ENCODE results near the gene PCDHGC4. TPM values are rescaled to one million over a fixed set of nuclear protein-coding genes. Genes with fewer than 3 reads are reported as not detected.

PCDHGC4 gene
- total RNA-seq, 4 donors from 2014 or later, result 1.8 to 26.5 (median 2.7) TPM

DNA sequence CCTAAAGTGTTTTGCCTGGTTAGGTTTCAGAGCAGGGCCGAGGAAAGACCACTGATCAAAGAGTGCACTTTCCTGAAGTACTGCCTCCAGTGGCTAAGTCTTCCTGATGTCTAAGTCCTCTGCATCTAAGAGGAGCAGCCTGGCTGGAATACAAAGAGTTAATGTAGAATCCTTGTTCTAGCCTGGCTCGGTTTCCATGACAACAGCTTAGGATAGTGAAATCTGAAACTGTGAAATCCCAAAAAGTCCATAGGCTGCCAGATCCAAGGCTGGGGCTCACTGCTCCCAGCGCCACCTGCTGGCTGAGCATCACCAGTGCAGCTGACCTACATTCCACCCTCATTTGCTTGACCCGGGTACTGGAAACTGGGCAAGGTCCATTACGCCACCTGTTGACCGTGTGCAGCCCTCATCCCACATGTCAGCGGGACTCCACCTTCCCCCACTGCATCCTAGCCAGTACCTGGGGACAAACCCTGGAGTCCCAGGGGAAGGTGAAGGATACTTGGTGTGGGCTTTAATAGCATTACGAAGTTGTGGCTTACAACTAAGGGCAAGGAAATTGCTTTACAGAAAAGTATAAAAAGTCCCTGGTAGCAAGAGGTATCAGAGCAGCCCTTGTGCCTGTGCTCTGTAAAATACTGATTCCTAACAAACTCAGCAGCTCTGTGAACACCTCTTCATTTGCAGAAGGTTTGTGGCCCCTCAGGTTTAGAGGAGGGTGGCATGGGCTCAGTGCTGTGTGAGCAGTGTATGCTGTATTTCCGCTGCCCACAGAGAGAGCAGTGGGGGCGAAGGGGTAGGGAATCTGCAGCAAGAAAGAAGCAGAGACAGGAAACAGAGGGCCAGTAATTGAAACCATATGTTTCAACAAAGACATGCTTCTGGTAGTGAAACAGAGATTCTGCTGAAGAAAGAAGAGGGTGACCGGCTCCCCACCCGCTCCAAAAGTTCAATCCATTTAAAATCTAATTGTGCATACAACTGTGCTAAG lies 40.1 kb downstream of the PCDHGC4 start:
- in situ Hi-C loops (cut with MboI; ENCODE audit: low pct_ligation_motif_present in 1 of 4, low pct_unique_long_range_greater_than_20kb in 1 of 4, low sequenced_read_pairs in 3 of 4) (no loop called here), intact Hi-C loops (cut with DNase I; ENCODE audit: low total_unique reads) (loop anchor here (10.0 kb wide), 1 partner anchor 120 kb away; the partner anchor contains the start of genes PCDHGA9 and PCDHGB6)
- peaks cover 13 to 69% (median 29%) of the 10 kb centered on the region in 4 donors for H3K4me1 ChIP-seq
- H3K9me3 ChIP-seq, result no peaks in the 10 kb centered on the region
- 27 to 66% methylated on average over 3 to 12 of the region's 12 CpGs for WGBS, 2 donors (ENCODE audit: low coverage in 1 of 2)
- H3K4me3 ChIP-seq, result no peak overlapping the region
- H3K27me3 ChIP-seq, result no peaks in the 10 kb centered on the region
- peaks cover 0 to 18% (median 0%) of the 10 kb centered on the region in 4 donors for H3K36me3 ChIP-seq
- H3K27ac ChIP-seq, result peak overlapping the region; percentile 58 to 76 (median 64)
- DNase-seq, result peak; percentile 87
- TF ChIP-seq CTCF (IDR thresholded peaks at IDR 0.05) (peak; percentile 97 to 99 (median 99)), EP300 (IDR thresholded peaks at IDR 0.05; ENCODE audit: low read depth) (no peak), POLR2AphosphoS5 (IDR thresholded peaks at IDR 0.05) (peak; percentile 51 to 84 (median 61)), POLR2A (IDR thresholded peaks at IDR 0.05) (no peak)

DNA sequence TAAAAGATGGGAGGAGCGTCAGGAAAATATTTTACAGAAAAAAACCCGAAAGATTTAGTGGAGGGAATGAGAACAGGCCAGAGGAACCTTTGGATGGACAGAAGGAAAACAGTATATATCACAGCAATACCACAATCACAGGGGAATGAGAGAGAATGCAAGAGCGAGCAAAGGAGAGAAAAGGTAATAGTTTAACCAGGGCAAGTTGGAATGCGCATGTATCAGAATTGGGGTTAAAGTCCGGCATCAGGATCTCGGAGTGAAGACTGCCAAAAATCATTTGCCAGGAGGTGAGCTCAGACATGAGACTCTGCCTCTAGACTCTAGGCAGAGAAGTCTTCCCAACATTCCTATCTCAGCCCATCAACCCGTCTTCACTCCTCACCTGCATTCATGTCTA lies 40.8 kb downstream of the PCDHGC4 start:
- intact Hi-C loops (cut with DNase I; ENCODE audit: low total_unique reads), result loop anchor here (10.0 kb wide), 1 partner anchor 121 kb away; the partner anchor contains the start of genes PCDHGA9 and PCDHGB6
- Histone ChIP-seq H3K9me3 (no peaks in the 10 kb centered on the region), H3K4me1 (peaks cover 13 to 62% (median 27%) of the 10 kb centered on the region in 4 donors), H3K4me3 (no peak overlapping the region), H3K36me3 (peaks cover 0 to 18% (median 0%) of the 10 kb centered on the region in 4 donors), H3K27ac (peak overlapping the region; percentile 58 to 76 (median 64)), H3K27me3 (no peaks in the 10 kb centered on the region)
- 43 to 46% methylated on average over 7 of the region's 7 CpGs for WGBS, 2 donors (ENCODE audit: low coverage in 1 of 2)
- DNase-seq, result peak; percentile 32
- TF ChIP-seq CTCF (IDR thresholded peaks at IDR 0.05) (no peak), POLR2AphosphoS5 (IDR thresholded peaks at IDR 0.05) (no peak), EP300 (IDR thresholded peaks at IDR 0.05; ENCODE audit: low read depth) (no peak), POLR2A (IDR thresholded peaks at IDR 0.05) (no peak)
- in situ Hi-C loops (cut with MboI; ENCODE audit: low pct_ligation_motif_present in 1 of 4, low pct_unique_long_range_greater_than_20kb in 1 of 4, low sequenced_read_pairs in 3 of 4), result no loop called here

DNA sequence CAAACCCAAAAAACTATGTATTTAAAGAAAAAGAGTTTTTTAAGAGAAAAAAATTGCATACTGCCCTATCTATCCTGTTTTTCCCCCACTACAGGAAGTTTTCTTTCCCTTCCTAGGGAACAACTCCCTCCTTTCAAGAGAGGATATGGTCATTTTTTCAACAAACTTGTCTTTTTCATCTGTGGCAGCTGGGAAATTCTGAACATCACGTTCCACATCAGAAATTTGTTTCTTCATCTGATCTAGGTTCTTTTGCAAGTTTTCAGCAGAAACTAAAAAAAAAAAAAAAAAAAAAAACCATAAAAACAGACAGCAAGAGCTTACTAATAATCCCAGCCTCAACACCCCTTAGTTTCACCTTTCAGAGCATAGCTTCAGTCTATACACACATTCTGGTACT lies 42.6 kb downstream of the PCDHGC4 start:
- DNase-seq, result no peak
- H3K9me3 ChIP-seq, result no peaks in the 10 kb centered on the region
- H3K36me3 ChIP-seq, result peaks cover 0 to 18% (median 0%) of the 10 kb centered on the region in 4 donors
- TF ChIP-seq POLR2A (IDR thresholded peaks at IDR 0.05) (no peak), POLR2AphosphoS5 (IDR thresholded peaks at IDR 0.05) (no peak), CTCF (IDR thresholded peaks at IDR 0.05) (no peak), EP300 (IDR thresholded peaks at IDR 0.05; ENCODE audit: low read depth) (no peak)
- H3K27me3 ChIP-seq, result no peaks in the 10 kb centered on the region
- 63 to 81% methylated on average over 1 of the region's 1 CpG for WGBS, 2 donors (ENCODE audit: low coverage in 1 of 2)
- peak overlapping the region in 3 of 4 donors; percentile 17 to 28 (median 18) for H3K27ac ChIP-seq
- no peak overlapping the region for H3K4me3 ChIP-seq
- H3K4me1 ChIP-seq, result peaks cover 4 to 44% (median 11%) of the 10 kb centered on the region in 4 donors
- in situ Hi-C loops (cut with MboI; ENCODE audit: low pct_ligation_motif_present in 1 of 4, low pct_unique_long_range_greater_than_20kb in 1 of 4, low sequenced_read_pairs in 3 of 4) (no loop called here), intact Hi-C loops (cut with DNase I; ENCODE audit: low total_unique reads) (loop anchor here (10.0 kb wide), 1 partner anchor 123 kb away; the partner anchor contains the start of genes PCDHGA9 and PCDHGB6)

Data from transverse colon (tissue), 4 donors.